ENCODE measurements around the gene GPRC6A. TPM values are rescaled to one million over a fixed set of nuclear protein-coding genes. Genes with fewer than 3 reads are reported as not detected.
"Not testable (repeated sequence)": the region's sequence is repeated elsewhere in the genome, so short reads cannot be mapped to it uniquely, and the experiment has no call there.

GPRC6A gene
- total RNA-seq, 1 donor from 2014 or later, result not detected

GRCh38 chr6:116836606-116837342 lies 7.9 kb upstream of the GPRC6A start:
- H3K4me3 ChIP-seq, result no peak overlapping the region
- intact Hi-C loops (cut with DNase I), result no loop called here
- DNase-seq (ENCODE audit: low spot score in 2 of 2), result no peak
- H3K27me3 ChIP-seq, result no peaks in the 10 kb centered on the region
- H3K36me3 ChIP-seq, result no peaks in the 10 kb centered on the region
- no peaks in the 10 kb centered on the region for H3K4me1 ChIP-seq
- H3K27ac ChIP-seq, result no peak overlapping the region
- H3K9me3 ChIP-seq, result no peaks in the 10 kb centered on the region
- no peak for TF ChIP-seq CTCF (IDR thresholded peaks at IDR 0.05)

- H3K36me3 ChIP-seq; H3K4me1 ChIP-seq; H3K4me3 ChIP-seq; H3K9me3 ChIP-seq; H3K27me3 ChIP-seq; H3K27ac ChIP-seq; DNase-seq (ENCODE audit: low spot score in 2 of 2); intact Hi-C loops (cut with DNase I): not testable (repeated sequence)
Observed at GRCh38 chr6:116834526-116834925, 5.6 kb upstream of the GPRC6A start.

- TF ChIP-seq CTCF (IDR thresholded peaks at IDR 0.05), result no peak
- no peaks in the 10 kb centered on the region for H3K36me3 ChIP-seq
- intact Hi-C loops (cut with DNase I), result no loop called here
- H3K27me3 ChIP-seq, result no peaks in the 10 kb centered on the region
- no peak overlapping the region for H3K27ac ChIP-seq
- DNase-seq (ENCODE audit: low spot score in 2 of 2), result no peak
- no peak overlapping the region for H3K4me3 ChIP-seq
- peaks cover 0 to 6% of the 10 kb centered on the region in 2 donors for H3K9me3 ChIP-seq
- no peaks in the 10 kb centered on the region for H3K4me1 ChIP-seq
Observed at GRCh38 chr6:116827561-116828240, 1.2 kb downstream of the GPRC6A start.

GRCh38 chr6:116816336-116816735 lies 12.5 kb downstream of the GPRC6A start:
- H3K27me3 ChIP-seq; H3K27ac ChIP-seq; H3K4me1 ChIP-seq; H3K9me3 ChIP-seq; H3K4me3 ChIP-seq; H3K36me3 ChIP-seq; intact Hi-C loops (cut with DNase I); DNase-seq (ENCODE audit: low spot score in 2 of 2): not testable (repeated sequence)

GRCh38 chr6:116812051-116812650 lies 16.7 kb downstream of the GPRC6A start:
- H3K9me3 ChIP-seq, result peaks cover 0 to 10% of the 10 kb centered on the region in 2 donors
- no peaks in the 10 kb centered on the region for H3K4me1 ChIP-seq
- DNase-seq (ENCODE audit: low spot score in 2 of 2), result no peak
- intact Hi-C loops (cut with DNase I), result no loop called here
- no peaks in the 10 kb centered on the region for H3K36me3 ChIP-seq
- H3K27me3 ChIP-seq, result no peaks in the 10 kb centered on the region
- no peak for TF ChIP-seq CTCF (IDR thresholded peaks at IDR 0.05)
- no peak overlapping the region for H3K4me3 ChIP-seq
- H3K27ac ChIP-seq, result no peak overlapping the region

- no peak for DNase-seq (ENCODE audit: low spot score in 2 of 2)
- H3K9me3 ChIP-seq, result no peaks in the 10 kb centered on the region
Observed at GRCh38 chr6:116801971-116802370, 26.9 kb downstream of the GPRC6A start.

More at GRCh38 chr6:116801971-116802370, 26.9 kb downstream of the GPRC6A start:
- no peaks in the 10 kb centered on the region for H3K4me1 ChIP-seq
- no peaks in the 10 kb centered on the region for H3K27me3 ChIP-seq
- intact Hi-C loops (cut with DNase I), result no loop called here
- H3K4me3 ChIP-seq, result no peak overlapping the region
- no peak for TF ChIP-seq CTCF (IDR thresholded peaks at IDR 0.05)
- H3K36me3 ChIP-seq, result no peaks in the 10 kb centered on the region
- no peak overlapping the region for H3K27ac ChIP-seq

Measured in ascending aorta (tissue), 2 donors.